Fibroblast of the conjunctiva (primary cell): ENCODE results near the gene NYAP2.

ENCODE experiments used
- DNase-seq: peaks from one replicate; pipeline ENCODE4 v3.0.0-alpha.2; 2010; ENCODE audit warnings: low read depth

The NYAP2 gene

GRCh38 chr2:225630824-225631533 lies 231.5 kb downstream of the NYAP2 start:
- no peak for DNase-seq

- no peak for DNase-seq
Observed at GRCh38 chr2:225632351-225632750, 232.8 kb downstream of the NYAP2 start.

- no peak for DNase-seq
Observed at GRCh38 chr2:225636558-225636957, 237.0 kb downstream of the NYAP2 start.

GRCh38 chr2:225637259-225637658 lies 237.7 kb downstream of the NYAP2 start:
- no peak for DNase-seq

GRCh38 chr2:225640550-225640949 lies 241.0 kb downstream of the NYAP2 start:
- no peak for DNase-seq

GRCh38 chr2:225649274-225649673 lies 249.8 kb downstream of the NYAP2 start:
- DNase-seq: no peak

GRCh38 chr2:225650041-225650440 lies 250.5 kb downstream of the NYAP2 start:
- no peak for DNase-seq

- DNase-seq: peak; percentile 47
Observed at GRCh38 chr2:225660262-225661131, 261.0 kb downstream of the NYAP2 start.

GRCh38 chr2:225662101-225662500 lies 262.6 kb downstream of the NYAP2 start:
- DNase-seq: no peak

GRCh38 chr2:225667445-225667844 lies 267.9 kb downstream of the NYAP2 start:
- no peak for DNase-seq

GRCh38 chr2:225668606-225669266 lies 269.2 kb downstream of the NYAP2 start:
- peak; percentile 61 for DNase-seq

GRCh38 chr2:225670111-225670974 lies 270.8 kb downstream of the NYAP2 start:
- DNase-seq: peak; percentile 55

GRCh38 chr2:225678792-225679191 lies 279.3 kb downstream of the NYAP2 start:
- DNase-seq: no peak

- no peak for DNase-seq
Observed at GRCh38 chr2:225683258-225683657, 283.7 kb downstream of the NYAP2 start.

GRCh38 chr2:225690153-225690552 lies 290.6 kb downstream of the NYAP2 start:
- DNase-seq: no peak

- DNase-seq: no peak
Observed at GRCh38 chr2:225691711-225692110, 292.2 kb downstream of the NYAP2 start.

GRCh38 chr2:225693259-225693658 lies 293.7 kb downstream of the NYAP2 start:
- no peak for DNase-seq

GRCh38 chr2:225694664-225695063 lies 295.2 kb downstream of the NYAP2 start:
- no peak for DNase-seq

- no peak for DNase-seq
Observed at GRCh38 chr2:225697936-225698335, 298.4 kb downstream of the NYAP2 start.
